Activated CD4-positive, alpha-beta T cell treated with anti-CD3 and anti-CD28 coated beads, Interleukin-2, amount 10 ng/mL, durations not matched to agents 24 days and 14 days (primary cell): ENCODE results near the gene HEATR1. TPM values are rescaled to one million over a fixed set of nuclear protein-coding genes. Genes with fewer than 3 reads are reported as not detected.

Source experiments
- DNase-seq: peaks from one replicate; pipeline ENCODE4 v3.0.0; 2022
- H3K27ac Mint-ChIP-seq: one replicate; pipeline ENCODE4 v1.8.0; 2022; ENCODE audit warnings: mild to moderate bottlenecking, mixed read lengths
- H3K27me3 Mint-ChIP-seq: one replicate; pipeline ENCODE4 v1.8.0; 2022; ENCODE audit warnings: mixed read lengths
- H3K36me3 Mint-ChIP-seq: one replicate; pipeline ENCODE4 v1.8.0; 2022; ENCODE audit warnings: low read depth, mild to moderate bottlenecking, mixed read lengths
- H3K4me1 Mint-ChIP-seq: one replicate; pipeline ENCODE4 v1.8.0; 2021; ENCODE audit warnings: mixed read lengths
- H3K4me3 Mint-ChIP-seq: one replicate; pipeline ENCODE4 v1.8.0; 2022; ENCODE audit warnings: mild to moderate bottlenecking, moderate library complexity, mixed read lengths
- H3K9me3 Mint-ChIP-seq: one replicate; pipeline ENCODE4 v1.8.0; 2021; ENCODE audit warnings: mixed read lengths
- intact Hi-C: fragments of 100-400 bp; cut with micrococcal nuclease; formaldehyde crosslinking; loops from one replicate; pipeline ENCODE4 v1.15.1; 2023
- total RNA-seq: library from RNA; stranded (reverse); gene quantifications from 2 replicates; pipeline ENCODE4 v1.2.3, GENCODE V29; 2022

The HEATR1 gene, protein sequence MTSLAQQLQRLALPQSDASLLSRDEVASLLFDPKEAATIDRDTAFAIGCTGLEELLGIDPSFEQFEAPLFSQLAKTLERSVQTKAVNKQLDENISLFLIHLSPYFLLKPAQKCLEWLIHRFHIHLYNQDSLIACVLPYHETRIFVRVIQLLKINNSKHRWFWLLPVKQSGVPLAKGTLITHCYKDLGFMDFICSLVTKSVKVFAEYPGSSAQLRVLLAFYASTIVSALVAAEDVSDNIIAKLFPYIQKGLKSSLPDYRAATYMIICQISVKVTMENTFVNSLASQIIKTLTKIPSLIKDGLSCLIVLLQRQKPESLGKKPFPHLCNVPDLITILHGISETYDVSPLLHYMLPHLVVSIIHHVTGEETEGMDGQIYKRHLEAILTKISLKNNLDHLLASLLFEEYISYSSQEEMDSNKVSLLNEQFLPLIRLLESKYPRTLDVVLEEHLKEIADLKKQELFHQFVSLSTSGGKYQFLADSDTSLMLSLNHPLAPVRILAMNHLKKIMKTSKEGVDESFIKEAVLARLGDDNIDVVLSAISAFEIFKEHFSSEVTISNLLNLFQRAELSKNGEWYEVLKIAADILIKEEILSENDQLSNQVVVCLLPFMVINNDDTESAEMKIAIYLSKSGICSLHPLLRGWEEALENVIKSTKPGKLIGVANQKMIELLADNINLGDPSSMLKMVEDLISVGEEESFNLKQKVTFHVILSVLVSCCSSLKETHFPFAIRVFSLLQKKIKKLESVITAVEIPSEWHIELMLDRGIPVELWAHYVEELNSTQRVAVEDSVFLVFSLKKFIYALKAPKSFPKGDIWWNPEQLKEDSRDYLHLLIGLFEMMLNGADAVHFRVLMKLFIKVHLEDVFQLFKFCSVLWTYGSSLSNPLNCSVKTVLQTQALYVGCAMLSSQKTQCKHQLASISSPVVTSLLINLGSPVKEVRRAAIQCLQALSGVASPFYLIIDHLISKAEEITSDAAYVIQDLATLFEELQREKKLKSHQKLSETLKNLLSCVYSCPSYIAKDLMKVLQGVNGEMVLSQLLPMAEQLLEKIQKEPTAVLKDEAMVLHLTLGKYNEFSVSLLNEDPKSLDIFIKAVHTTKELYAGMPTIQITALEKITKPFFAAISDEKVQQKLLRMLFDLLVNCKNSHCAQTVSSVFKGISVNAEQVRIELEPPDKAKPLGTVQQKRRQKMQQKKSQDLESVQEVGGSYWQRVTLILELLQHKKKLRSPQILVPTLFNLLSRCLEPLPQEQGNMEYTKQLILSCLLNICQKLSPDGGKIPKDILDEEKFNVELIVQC (N-terminal part only)
- total RNA-seq, result 83.0 and 91.8 TPM in 2 replicates

DNA sequence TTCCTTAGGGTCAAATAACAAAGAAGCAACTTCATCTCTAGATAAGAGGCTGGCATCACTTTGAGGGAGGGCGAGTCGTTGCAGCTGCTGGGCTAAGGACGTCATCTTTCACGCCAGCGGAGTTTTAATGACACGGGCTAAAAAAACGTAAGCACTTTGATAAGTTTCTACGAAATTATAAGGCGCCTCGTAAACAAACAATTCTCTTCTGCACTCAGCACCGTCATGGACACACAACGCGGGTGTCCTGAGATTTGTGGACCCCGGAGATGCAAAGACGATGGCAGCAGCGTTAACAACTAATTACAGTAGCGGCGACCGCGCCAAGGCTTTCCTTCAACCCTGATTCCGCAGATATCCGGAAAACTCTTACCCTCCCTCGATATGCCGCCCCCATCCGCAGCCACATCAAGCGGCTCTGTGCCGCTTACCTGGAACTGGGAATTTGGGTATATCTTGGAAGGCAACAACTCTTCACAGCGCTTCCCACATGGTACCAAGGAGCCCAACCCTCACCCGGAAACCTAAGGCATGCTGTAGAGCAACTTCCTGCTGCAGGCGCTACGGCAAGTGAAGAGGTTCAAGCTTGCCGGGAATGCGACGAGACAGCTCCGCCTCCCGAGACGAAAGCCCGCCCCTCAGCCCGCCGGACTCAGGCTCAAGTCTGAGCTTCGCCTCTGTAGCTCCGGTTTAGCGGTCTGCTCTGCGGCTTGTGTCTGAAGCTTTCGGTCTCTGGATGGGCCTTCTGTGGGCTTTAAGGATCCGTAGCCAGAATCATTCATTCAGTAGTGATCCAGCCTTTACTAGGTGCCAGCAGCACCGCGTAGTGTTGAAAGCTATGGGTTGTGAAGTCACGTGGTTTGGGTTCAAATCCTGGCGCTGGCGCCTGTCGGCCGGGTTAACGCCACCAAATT, at the start of gene HEATR1:
Gene HEATR1, minus strand, starts transcription at position 526 of the 914 bp plus-strand sequence. Its CDS starts 421 bp downstream, at position 105.
- peaks cover 24% of the 10 kb centered on the region for H3K4me1 Mint-ChIP-seq

GRCh38 chr1:236645016-236645680, 40.8 kb upstream of the HEATR1 start:
- H3K36me3 Mint-ChIP-seq, result no peaks in the 10 kb centered on the region
- no peak overlapping the region for H3K4me3 Mint-ChIP-seq
- intact Hi-C loops, result no loop called here
- DNase-seq, result no peak
- H3K9me3 Mint-ChIP-seq, result no peaks in the 10 kb centered on the region
- no peaks in the 10 kb centered on the region for H3K27me3 Mint-ChIP-seq
- no peaks in the 10 kb centered on the region for H3K4me1 Mint-ChIP-seq
- H3K27ac Mint-ChIP-seq, result no peak overlapping the region

More for the DNA sequence above, at the start of gene HEATR1:
- Mint-ChIP-seq H3K4me3 (peak within 1 kb of the TSS; percentile 89), H3K36me3 (peaks cover 37% of the 10 kb centered on the region), H3K27ac (peak within 1 kb of the TSS; percentile 94), H3K9me3 (no peaks in the 10 kb centered on the region), H3K27me3 (peaks cover 14% of the 10 kb centered on the region)
- intact Hi-C loops, result loop anchor here (1.0 to 5.0 kb wide), 4 partner anchors 80 to 322 kb away; partner anchors contain the start of gene ERO1B
- DNase-seq, result peak; percentile 97

GRCh38 chr1:236642763-236643162, 38.4 kb upstream of the HEATR1 start:
- H3K27ac Mint-ChIP-seq, result no peak overlapping the region
- no peaks in the 10 kb centered on the region for H3K36me3 Mint-ChIP-seq
- H3K27me3 Mint-ChIP-seq, result no peaks in the 10 kb centered on the region
- no peak for DNase-seq
- H3K4me1 Mint-ChIP-seq, result no peaks in the 10 kb centered on the region
- no peaks in the 10 kb centered on the region for H3K9me3 Mint-ChIP-seq
- intact Hi-C loops, result no loop called here
- H3K4me3 Mint-ChIP-seq, result no peak overlapping the region

GRCh38 chr1:236639686-236640085, 35.4 kb upstream of the HEATR1 start:
- intact Hi-C loops, result no loop called here
- no peaks in the 10 kb centered on the region for H3K9me3 Mint-ChIP-seq
- DNase-seq, result no peak
- no peak overlapping the region for H3K4me3 Mint-ChIP-seq
- H3K36me3 Mint-ChIP-seq, result no peaks in the 10 kb centered on the region
- H3K4me1 Mint-ChIP-seq, result no peaks in the 10 kb centered on the region
- no peaks in the 10 kb centered on the region for H3K27me3 Mint-ChIP-seq
- no peak overlapping the region for H3K27ac Mint-ChIP-seq

DNA sequence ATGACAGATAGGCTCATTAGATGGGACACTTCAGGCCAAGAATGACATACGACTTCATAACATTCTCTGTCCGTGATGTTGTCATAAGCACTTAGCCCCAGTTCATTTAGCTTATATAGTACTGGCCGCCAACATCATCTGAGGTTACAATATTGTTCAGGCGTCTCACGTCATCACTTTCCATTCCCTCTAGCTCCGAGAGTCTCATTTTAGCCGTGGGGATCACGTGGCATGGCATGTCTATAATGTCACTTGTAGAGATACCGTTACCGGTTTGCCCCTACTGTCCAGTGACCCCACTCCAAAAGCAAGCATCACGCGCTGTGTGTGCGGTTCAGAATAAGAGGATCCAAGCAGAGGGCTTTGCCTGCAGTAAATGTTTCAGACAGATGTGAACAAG, 34.6 kb upstream of the HEATR1 start:
- intact Hi-C loops, result no loop called here
- DNase-seq, result no peak
- H3K9me3 Mint-ChIP-seq, result no peaks in the 10 kb centered on the region
- no peaks in the 10 kb centered on the region for H3K27me3 Mint-ChIP-seq
- H3K4me3 Mint-ChIP-seq, result no peak overlapping the region
- no peak overlapping the region for H3K27ac Mint-ChIP-seq
- H3K4me1 Mint-ChIP-seq, result no peaks in the 10 kb centered on the region
- no peaks in the 10 kb centered on the region for H3K36me3 Mint-ChIP-seq

- Mint-ChIP-seq H3K9me3 (no peaks in the 10 kb centered on the region), H3K4me3 (no peak overlapping the region), H3K27ac (no peak overlapping the region), H3K36me3 (no peaks in the 10 kb centered on the region), H3K27me3 (no peaks in the 10 kb centered on the region), H3K4me1 (no peaks in the 10 kb centered on the region)
- intact Hi-C loops, result no loop called here
- DNase-seq, result no peak
Observed at GRCh38 chr1:236636017-236636416, 31.7 kb upstream of the HEATR1 start.

GRCh38 chr1:236627727-236628408, 23.6 kb upstream of the HEATR1 start:
- intact Hi-C loops, result no loop called here
- H3K9me3 Mint-ChIP-seq, result peaks cover 7% of the 10 kb centered on the region
- no peaks in the 10 kb centered on the region for H3K4me1 Mint-ChIP-seq
- no peak overlapping the region for H3K27ac Mint-ChIP-seq
- H3K27me3 Mint-ChIP-seq, result peaks cover 22% of the 10 kb centered on the region
- no peak for DNase-seq
- H3K36me3 Mint-ChIP-seq, result no peaks in the 10 kb centered on the region
- H3K4me3 Mint-ChIP-seq, result no peak overlapping the region

- peaks cover 34% of the 10 kb centered on the region for H3K27me3 Mint-ChIP-seq
- no peaks in the 10 kb centered on the region for H3K4me1 Mint-ChIP-seq
- intact Hi-C loops, result no loop called here
- no peak overlapping the region for H3K27ac Mint-ChIP-seq
- no peak for DNase-seq
- H3K36me3 Mint-ChIP-seq, result no peaks in the 10 kb centered on the region
- H3K9me3 Mint-ChIP-seq, result peaks cover 13% of the 10 kb centered on the region
- no peak overlapping the region for H3K4me3 Mint-ChIP-seq
Observed at GRCh38 chr1:236623371-236624166, 19.3 kb upstream of the HEATR1 start.

GRCh38 chr1:236622407-236622806, 18.1 kb upstream of the HEATR1 start:
- no peak overlapping the region for H3K4me3 Mint-ChIP-seq
- H3K9me3 Mint-ChIP-seq, result peaks cover 13% of the 10 kb centered on the region
- no peak overlapping the region for H3K27ac Mint-ChIP-seq
- no peaks in the 10 kb centered on the region for H3K4me1 Mint-ChIP-seq
- peaks cover 32% of the 10 kb centered on the region for H3K27me3 Mint-ChIP-seq
- DNase-seq, result no peak
- H3K36me3 Mint-ChIP-seq, result no peaks in the 10 kb centered on the region
- intact Hi-C loops, result no loop called here

GRCh38 chr1:236619398-236619797, 15.1 kb upstream of the HEATR1 start:
- intact Hi-C loops, result no loop called here
- no peaks in the 10 kb centered on the region for H3K36me3 Mint-ChIP-seq
- H3K27me3 Mint-ChIP-seq, result peaks cover 43% of the 10 kb centered on the region
- DNase-seq, result no peak
- no peak overlapping the region for H3K4me3 Mint-ChIP-seq
- H3K27ac Mint-ChIP-seq, result no peak overlapping the region
- H3K9me3 Mint-ChIP-seq, result peaks cover 13% of the 10 kb centered on the region
- H3K4me1 Mint-ChIP-seq, result no peaks in the 10 kb centered on the region

DNA sequence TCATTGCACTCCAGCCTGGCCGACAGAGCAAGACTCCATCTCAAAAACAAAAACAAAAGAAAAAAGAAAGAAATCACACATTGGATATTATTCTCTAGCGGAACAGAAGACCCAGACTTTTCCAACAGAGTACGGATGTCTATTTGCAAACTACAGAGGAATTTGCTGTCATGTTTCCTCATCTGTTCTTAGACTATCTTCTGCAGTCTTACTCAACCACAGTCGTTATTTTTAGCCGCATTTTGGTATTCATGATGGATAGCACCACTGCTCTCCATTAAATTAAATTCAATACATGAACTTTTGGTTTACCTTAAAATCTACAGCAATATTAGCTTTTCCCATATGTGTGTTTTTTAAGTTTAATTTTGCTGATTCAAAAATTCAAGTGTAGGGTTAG, 14.2 kb upstream of the HEATR1 start:
- no peak overlapping the region for H3K4me3 Mint-ChIP-seq
- intact Hi-C loops, result no loop called here
- peaks cover 39% of the 10 kb centered on the region for H3K27me3 Mint-ChIP-seq
- no peaks in the 10 kb centered on the region for H3K4me1 Mint-ChIP-seq
- H3K36me3 Mint-ChIP-seq, result no peaks in the 10 kb centered on the region
- peaks cover 10% of the 10 kb centered on the region for H3K9me3 Mint-ChIP-seq
- no peak for DNase-seq
- no peak overlapping the region for H3K27ac Mint-ChIP-seq
